Measurements from ENCODE around the gene PPP1R12B.
"Not testable (repeated sequence)": the region's sequence is repeated elsewhere in the genome, so short reads cannot be mapped to it uniquely, and the experiment has no call there.

Gene PPP1R12B

GRCh38 chr1:202439308-202439707, 90.8 kb downstream of the PPP1R12B start:
- Histone ChIP-seq H3K27ac (ENCODE audit: insufficient read depth, low read depth, low read length, poor library complexity, severe bottlenecking) (no peak overlapping the region), H3K4me3 (ENCODE audit: insufficient read depth, low read depth, low read length) (no peak overlapping the region), H3K36me3 (ENCODE audit: control insufficient read depth, insufficient read depth, low read length) (no peaks in the 10 kb centered on the region), H3K27me3 (ENCODE audit: control insufficient read depth, insufficient read depth, low read length, poor library complexity, severe bottlenecking) (no peaks in the 10 kb centered on the region), H3K4me1 (ENCODE audit: control insufficient read depth, insufficient read depth, low read length) (no peaks in the 10 kb centered on the region), H3K9me3 (ENCODE audit: control insufficient read depth, low read length) (no peaks in the 10 kb centered on the region)
- 81 to 82% methylated on average over 14 of the region's 14 CpGs for whole genome bisulfite sequencing, 2 experiments

- WGBS, 2 experiments, result 92 to 93% methylated on average over 2 of the region's 2 CpGs
- not testable (repeated sequence) for H3K4me3 ChIP-seq (ENCODE audit: insufficient read depth, low read depth, low read length); H3K27me3 ChIP-seq (ENCODE audit: control insufficient read depth, insufficient read depth, low read length, poor library complexity, severe bottlenecking); H3K27ac ChIP-seq (ENCODE audit: insufficient read depth, low read depth, low read length, poor library complexity, severe bottlenecking); H3K9me3 ChIP-seq (ENCODE audit: control insufficient read depth, low read length); H3K36me3 ChIP-seq (ENCODE audit: control insufficient read depth, insufficient read depth, low read length); H3K4me1 ChIP-seq (ENCODE audit: control insufficient read depth, insufficient read depth, low read length)
Measured at GRCh38 chr1:202448140-202448539, 99.6 kb downstream of the PPP1R12B start.

- not testable (repeated sequence) for H3K4me3 ChIP-seq (ENCODE audit: insufficient read depth, low read depth, low read length); H3K27me3 ChIP-seq (ENCODE audit: control insufficient read depth, insufficient read depth, low read length, poor library complexity, severe bottlenecking); H3K36me3 ChIP-seq (ENCODE audit: control insufficient read depth, insufficient read depth, low read length); H3K4me1 ChIP-seq (ENCODE audit: control insufficient read depth, insufficient read depth, low read length); H3K27ac ChIP-seq (ENCODE audit: insufficient read depth, low read depth, low read length, poor library complexity, severe bottlenecking); H3K9me3 ChIP-seq (ENCODE audit: control insufficient read depth, low read length)
- 96 to 97% methylated on average over 24 to 25 of the region's 26 CpGs for WGBS, 2 experiments
Measured at GRCh38 chr1:202451641-202452040, 103.1 kb downstream of the PPP1R12B start.

DNA sequence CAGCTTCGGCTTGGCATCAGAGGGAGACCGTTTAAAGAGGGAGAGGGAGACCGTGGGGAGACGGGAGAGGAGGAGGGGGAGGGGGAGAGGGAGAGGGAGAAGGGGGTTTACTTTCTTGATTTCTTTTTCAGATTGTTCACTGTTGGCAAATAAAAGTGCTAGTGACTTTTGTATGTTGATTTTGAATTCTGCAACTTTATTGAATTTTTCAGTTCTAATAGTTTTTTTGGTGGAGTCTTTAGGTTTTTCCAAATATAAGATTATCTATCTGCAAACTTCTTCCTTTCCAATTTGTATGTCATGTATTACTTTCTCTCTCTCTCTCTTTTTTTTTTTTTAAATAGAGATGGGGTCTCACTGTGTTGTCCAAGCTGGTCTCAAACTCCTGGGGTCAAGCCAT, 104.0 kb downstream of the PPP1R12B start:
- Histone ChIP-seq H3K4me3 (ENCODE audit: insufficient read depth, low read depth, low read length) (no peak overlapping the region), H3K9me3 (ENCODE audit: control insufficient read depth, low read length) (no peaks in the 10 kb centered on the region), H3K27ac (ENCODE audit: insufficient read depth, low read depth, low read length, poor library complexity, severe bottlenecking) (no peak overlapping the region), H3K4me1 (ENCODE audit: control insufficient read depth, insufficient read depth, low read length) (no peaks in the 10 kb centered on the region), H3K27me3 (ENCODE audit: control insufficient read depth, insufficient read depth, low read length, poor library complexity, severe bottlenecking) (no peaks in the 10 kb centered on the region), H3K36me3 (ENCODE audit: control insufficient read depth, insufficient read depth, low read length) (no peaks in the 10 kb centered on the region)
- 95 to 98% methylated on average over 4 of the region's 4 CpGs for WGBS, 2 experiments

GRCh38 chr1:202456372-202457169, 108.1 kb downstream of the PPP1R12B start:
- WGBS, 2 experiments, result 94 to 98% methylated on average over 4 of the region's 5 CpGs
- not testable (repeated sequence) for H3K4me3 ChIP-seq (ENCODE audit: insufficient read depth, low read depth, low read length); H3K27ac ChIP-seq (ENCODE audit: insufficient read depth, low read depth, low read length, poor library complexity, severe bottlenecking); H3K4me1 ChIP-seq (ENCODE audit: control insufficient read depth, insufficient read depth, low read length); H3K27me3 ChIP-seq (ENCODE audit: control insufficient read depth, insufficient read depth, low read length, poor library complexity, severe bottlenecking); H3K9me3 ChIP-seq (ENCODE audit: control insufficient read depth, low read length); H3K36me3 ChIP-seq (ENCODE audit: control insufficient read depth, insufficient read depth, low read length)

- H3K4me3 ChIP-seq (ENCODE audit: insufficient read depth, low read depth, low read length); H3K9me3 ChIP-seq (ENCODE audit: control insufficient read depth, low read length); H3K27me3 ChIP-seq (ENCODE audit: control insufficient read depth, insufficient read depth, low read length, poor library complexity, severe bottlenecking); H3K4me1 ChIP-seq (ENCODE audit: control insufficient read depth, insufficient read depth, low read length); H3K27ac ChIP-seq (ENCODE audit: insufficient read depth, low read depth, low read length, poor library complexity, severe bottlenecking); H3K36me3 ChIP-seq (ENCODE audit: control insufficient read depth, insufficient read depth, low read length): not testable (repeated sequence)
Measured at GRCh38 chr1:202458651-202459050, 110.2 kb downstream of the PPP1R12B start.

DNA sequence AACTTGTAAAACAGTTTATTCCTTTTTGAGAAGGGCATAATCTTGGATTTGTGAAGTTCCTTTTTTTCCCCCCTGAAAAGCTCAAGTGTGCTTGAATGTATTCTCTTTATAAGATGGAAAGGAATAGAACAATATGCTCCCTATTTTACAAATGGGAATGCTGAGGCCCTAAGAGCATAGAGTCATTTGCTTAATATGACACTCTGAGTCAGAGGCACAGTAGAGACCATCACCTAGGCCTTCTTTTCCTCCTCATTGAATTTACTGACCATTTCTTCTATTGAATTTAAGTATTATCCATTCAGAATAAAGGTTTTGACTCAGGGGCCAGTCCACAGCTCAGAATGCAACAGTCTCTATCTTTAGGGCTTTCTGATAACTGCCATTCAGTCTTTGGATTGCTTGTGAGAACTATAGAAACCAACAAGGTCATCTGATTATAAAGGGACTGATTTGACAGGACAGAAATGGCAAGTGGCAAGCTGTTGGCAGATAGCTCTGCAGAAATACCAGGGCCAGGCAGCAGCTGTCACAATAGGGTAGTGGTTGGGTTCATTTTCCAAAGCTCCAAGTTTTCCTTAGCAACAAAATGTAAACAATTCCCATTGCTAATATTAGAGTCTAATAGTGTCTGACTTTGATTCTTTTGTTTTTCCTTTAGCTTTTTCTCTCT, 111.1 kb downstream of the PPP1R12B start:
- not testable (repeated sequence) for H3K27me3 ChIP-seq (ENCODE audit: control insufficient read depth, insufficient read depth, low read length, poor library complexity, severe bottlenecking); H3K27ac ChIP-seq (ENCODE audit: insufficient read depth, low read depth, low read length, poor library complexity, severe bottlenecking); H3K4me3 ChIP-seq (ENCODE audit: insufficient read depth, low read depth, low read length); H3K36me3 ChIP-seq (ENCODE audit: control insufficient read depth, insufficient read depth, low read length); H3K4me1 ChIP-seq (ENCODE audit: control insufficient read depth, insufficient read depth, low read length); H3K9me3 ChIP-seq (ENCODE audit: control insufficient read depth, low read length)

DNA sequence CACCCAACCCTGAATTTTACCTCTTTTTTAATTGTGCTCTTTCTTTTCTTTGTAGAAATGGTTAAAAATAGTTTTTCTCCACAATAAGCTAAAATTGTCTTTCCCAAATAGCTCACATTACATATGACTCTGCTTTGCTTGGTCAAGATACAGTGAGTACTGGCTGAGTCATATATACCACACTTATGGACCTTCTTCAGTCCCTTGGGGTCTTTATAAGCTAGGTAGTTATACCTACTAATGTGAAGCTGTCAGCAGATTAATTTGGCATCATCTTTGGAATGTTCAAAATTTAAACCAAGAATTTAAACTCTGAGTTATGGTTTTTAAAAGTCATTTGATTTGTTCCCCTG, 111.6 kb downstream of the PPP1R12B start:
- not testable (repeated sequence) for H3K27me3 ChIP-seq (ENCODE audit: control insufficient read depth, insufficient read depth, low read length, poor library complexity, severe bottlenecking); H3K4me1 ChIP-seq (ENCODE audit: control insufficient read depth, insufficient read depth, low read length); H3K36me3 ChIP-seq (ENCODE audit: control insufficient read depth, insufficient read depth, low read length)

GRCh38 chr1:202462342-202463076, 114.0 kb downstream of the PPP1R12B start:
- WGBS, 2 experiments, result 68 to 76% methylated on average over 2 to 3 of the region's 3 CpGs
- Histone ChIP-seq H3K27ac (ENCODE audit: insufficient read depth, low read depth, low read length, poor library complexity, severe bottlenecking) (no peak overlapping the region), H3K4me1 (ENCODE audit: control insufficient read depth, insufficient read depth, low read length) (peaks cover 7% of the 10 kb centered on the region), H3K4me3 (ENCODE audit: insufficient read depth, low read depth, low read length) (no peak overlapping the region), H3K27me3 (ENCODE audit: control insufficient read depth, insufficient read depth, low read length, poor library complexity, severe bottlenecking) (no peaks in the 10 kb centered on the region), H3K36me3 (ENCODE audit: control insufficient read depth, insufficient read depth, low read length) (no peaks in the 10 kb centered on the region), H3K9me3 (ENCODE audit: control insufficient read depth, low read length) (no peaks in the 10 kb centered on the region)

More for the DNA sequence above, 111.6 kb downstream of the PPP1R12B start:
- not testable (repeated sequence) for H3K9me3 ChIP-seq (ENCODE audit: control insufficient read depth, low read length); H3K27ac ChIP-seq (ENCODE audit: insufficient read depth, low read depth, low read length, poor library complexity, severe bottlenecking); H3K4me3 ChIP-seq (ENCODE audit: insufficient read depth, low read depth, low read length)

DNA sequence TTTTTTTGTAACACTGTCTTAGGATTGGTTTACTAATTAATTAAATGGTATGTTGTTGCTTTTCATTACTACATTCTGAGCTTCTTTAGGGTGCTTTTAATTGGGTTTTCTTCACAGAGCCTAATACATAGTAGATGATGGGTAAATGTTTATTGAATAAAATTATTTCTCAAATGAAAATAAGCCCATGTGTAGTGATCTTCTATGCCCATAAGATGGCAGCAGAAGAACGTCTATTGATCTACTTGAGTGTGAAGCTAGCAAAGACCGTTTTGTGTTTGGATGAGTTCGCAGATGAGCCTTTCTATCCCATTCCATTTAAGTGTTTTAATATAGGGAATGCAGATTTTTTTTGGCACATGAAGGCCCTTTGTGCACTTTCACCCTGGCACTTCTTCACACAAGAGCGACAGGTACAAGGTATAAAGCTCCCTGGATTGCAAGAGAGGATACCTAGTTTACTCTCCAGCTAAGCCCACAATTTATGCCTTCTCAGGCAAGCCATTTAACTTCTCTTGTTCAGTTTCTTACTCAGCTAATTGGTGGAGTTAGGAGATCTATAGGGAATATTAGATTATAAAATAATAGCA, 115.7 kb downstream of the PPP1R12B start:
- not testable (repeated sequence) for H3K36me3 ChIP-seq (ENCODE audit: control insufficient read depth, insufficient read depth, low read length); H3K4me3 ChIP-seq (ENCODE audit: insufficient read depth, low read depth, low read length); H3K4me1 ChIP-seq (ENCODE audit: control insufficient read depth, insufficient read depth, low read length); H3K27ac ChIP-seq (ENCODE audit: insufficient read depth, low read depth, low read length, poor library complexity, severe bottlenecking); H3K27me3 ChIP-seq (ENCODE audit: control insufficient read depth, insufficient read depth, low read length, poor library complexity, severe bottlenecking); H3K9me3 ChIP-seq (ENCODE audit: control insufficient read depth, low read length)
- WGBS, 2 experiments, result 36 to 47% methylated on average over 3 to 4 of the region's 4 CpGs

Data from ectodermal cell (in vitro differentiated cells).